ENCODE measurements around the gene GPR156.

The GPR156 gene

DNA sequence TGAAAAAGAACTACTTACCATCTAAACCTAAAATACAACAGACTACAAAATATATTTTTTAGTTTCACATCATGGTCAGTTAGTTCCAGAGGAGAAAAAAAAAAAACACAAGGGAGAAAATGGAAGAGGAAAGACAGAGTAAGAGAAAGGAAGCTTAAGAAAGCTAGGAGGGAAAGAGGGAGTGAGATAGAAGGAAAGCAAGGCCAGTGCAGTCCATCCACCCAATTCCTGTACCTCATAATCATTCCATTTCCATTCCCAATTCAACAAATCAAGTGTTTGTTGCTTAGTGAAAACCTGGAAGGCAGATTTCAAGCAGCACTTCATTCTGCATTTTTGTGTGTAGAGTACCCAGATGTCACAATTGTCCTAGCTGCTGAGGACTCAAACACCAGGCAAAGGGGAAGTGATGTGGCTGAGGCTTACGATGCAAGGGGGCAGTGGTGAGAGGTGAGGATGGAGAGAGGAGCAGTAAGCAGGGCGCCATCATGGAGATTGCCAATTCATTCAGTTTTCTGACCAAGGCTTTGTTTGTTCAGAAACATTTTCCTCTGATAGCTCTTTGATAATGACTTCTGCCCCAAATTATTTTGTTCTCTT, 107.2 kb downstream of the GPR156 start:
- Histone ChIP-seq H3K4me2 (ENCODE audit: low read length) (no peak overlapping the region), H3K36me3 (ENCODE audit: control insufficient read depth, low read length) (no peaks in the 10 kb centered on the region), H3K4me3 (ENCODE audit: low read length) (no peak overlapping the region), H3K4me1 (ENCODE audit: control insufficient read depth, low read length) (no peaks in the 10 kb centered on the region), H4K20me1 (ENCODE audit: control insufficient read depth, insufficient read depth, low read depth, low read length) (no peaks in the 10 kb centered on the region), H3K9me3 (ENCODE audit: control insufficient read depth, insufficient read depth, low read length) (no peaks in the 10 kb centered on the region), H3F3A (ENCODE audit: control insufficient read depth, insufficient read depth) (no peaks in the 10 kb centered on the region), H3K27ac (ENCODE audit: low read depth, low read length) (no peak overlapping the region), H3K79me2 (ENCODE audit: control insufficient read depth, low read length) (no peaks in the 10 kb centered on the region), H3K27me3 (ENCODE audit: control insufficient read depth, low read length) (peaks cover 14% of the 10 kb centered on the region), H3K9me2 (replicated peaks; ENCODE audit: control insufficient read depth, low read length) (no peaks in the 10 kb centered on the region)
- TF ChIP-seq, protein P1, sequence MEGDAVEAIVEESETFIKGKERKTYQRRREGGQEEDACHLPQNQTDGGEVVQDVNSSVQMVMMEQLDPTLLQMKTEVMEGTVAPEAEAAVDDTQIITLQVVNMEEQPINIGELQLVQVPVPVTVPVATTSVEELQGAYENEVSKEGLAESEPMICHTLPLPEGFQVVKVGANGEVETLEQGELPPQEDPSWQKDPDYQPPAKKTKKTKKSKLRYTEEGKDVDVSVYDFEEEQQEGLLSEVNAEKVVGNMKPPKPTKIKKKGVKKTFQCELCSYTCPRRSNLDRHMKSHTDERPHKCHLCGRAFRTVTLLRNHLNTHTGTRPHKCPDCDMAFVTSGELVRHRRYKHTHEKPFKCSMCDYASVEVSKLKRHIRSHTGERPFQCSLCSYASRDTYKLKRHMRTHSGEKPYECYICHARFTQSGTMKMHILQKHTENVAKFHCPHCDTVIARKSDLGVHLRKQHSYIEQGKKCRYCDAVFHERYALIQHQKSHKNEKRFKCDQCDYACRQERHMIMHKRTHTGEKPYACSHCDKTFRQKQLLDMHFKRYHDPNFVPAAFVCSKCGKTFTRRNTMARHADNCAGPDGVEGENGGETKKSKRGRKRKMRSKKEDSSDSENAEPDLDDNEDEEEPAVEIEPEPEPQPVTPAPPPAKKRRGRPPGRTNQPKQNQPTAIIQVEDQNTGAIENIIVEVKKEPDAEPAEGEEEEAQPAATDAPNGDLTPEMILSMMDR (IDR thresholded peaks at IDR 0.05; ENCODE audit: low read depth, low read length, poor library complexity, severe bottlenecking): no peak
- no peak for TF ChIP-seq EZH2phosphoT487 (IDR thresholded peaks at IDR 0.05; ENCODE audit: borderline replicate concordance, low read length)

DNA sequence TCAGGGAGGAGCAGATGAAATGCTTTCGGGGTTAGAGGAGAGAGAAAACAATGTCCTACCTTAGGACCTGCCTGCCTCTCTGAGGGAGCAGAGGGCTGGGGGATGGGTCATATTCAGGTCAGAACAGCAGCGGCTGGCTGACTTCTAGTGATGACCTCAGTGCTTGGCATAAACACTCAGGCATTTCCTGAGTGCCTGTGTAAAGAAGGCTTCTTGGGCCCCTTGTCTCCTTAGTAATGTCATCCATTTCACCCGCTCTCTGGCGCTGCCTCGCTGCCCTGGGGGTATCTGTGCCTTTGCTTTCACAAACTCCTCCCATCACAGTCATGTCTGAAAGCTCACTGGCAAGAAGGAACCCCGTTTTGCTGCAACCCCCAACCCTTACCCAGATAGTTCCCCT, 107.9 kb downstream of the GPR156 start:
- no peaks in the 10 kb centered on the region for H4K20me1 ChIP-seq (ENCODE audit: control insufficient read depth, insufficient read depth, low read depth, low read length)
- H3K27ac ChIP-seq (ENCODE audit: low read depth, low read length): no peak overlapping the region
- no peaks in the 10 kb centered on the region for H3K79me2 ChIP-seq (ENCODE audit: control insufficient read depth, low read length)
- H3K4me1 ChIP-seq (ENCODE audit: control insufficient read depth, low read length): no peaks in the 10 kb centered on the region
- TF ChIP-seq EZH2phosphoT487 (IDR thresholded peaks at IDR 0.05; ENCODE audit: borderline replicate concordance, low read length): no peak
- TF ChIP-seq, protein P1 (IDR thresholded peaks at IDR 0.05; ENCODE audit: low read depth, low read length, poor library complexity, severe bottlenecking): no peak
- H3K27me3 ChIP-seq (ENCODE audit: control insufficient read depth, low read length): peaks cover 14% of the 10 kb centered on the region
- H3K9me2 ChIP-seq (replicated peaks; ENCODE audit: control insufficient read depth, low read length): no peaks in the 10 kb centered on the region
- H3K4me3 ChIP-seq (ENCODE audit: low read length): no peak overlapping the region
- no peaks in the 10 kb centered on the region for H3K9me3 ChIP-seq (ENCODE audit: control insufficient read depth, insufficient read depth, low read length)
- no peak overlapping the region for H3K4me2 ChIP-seq (ENCODE audit: low read length)
- no peaks in the 10 kb centered on the region for H3F3A ChIP-seq (ENCODE audit: control insufficient read depth, insufficient read depth)
- no peaks in the 10 kb centered on the region for H3K36me3 ChIP-seq (ENCODE audit: control insufficient read depth, low read length)

DNA sequence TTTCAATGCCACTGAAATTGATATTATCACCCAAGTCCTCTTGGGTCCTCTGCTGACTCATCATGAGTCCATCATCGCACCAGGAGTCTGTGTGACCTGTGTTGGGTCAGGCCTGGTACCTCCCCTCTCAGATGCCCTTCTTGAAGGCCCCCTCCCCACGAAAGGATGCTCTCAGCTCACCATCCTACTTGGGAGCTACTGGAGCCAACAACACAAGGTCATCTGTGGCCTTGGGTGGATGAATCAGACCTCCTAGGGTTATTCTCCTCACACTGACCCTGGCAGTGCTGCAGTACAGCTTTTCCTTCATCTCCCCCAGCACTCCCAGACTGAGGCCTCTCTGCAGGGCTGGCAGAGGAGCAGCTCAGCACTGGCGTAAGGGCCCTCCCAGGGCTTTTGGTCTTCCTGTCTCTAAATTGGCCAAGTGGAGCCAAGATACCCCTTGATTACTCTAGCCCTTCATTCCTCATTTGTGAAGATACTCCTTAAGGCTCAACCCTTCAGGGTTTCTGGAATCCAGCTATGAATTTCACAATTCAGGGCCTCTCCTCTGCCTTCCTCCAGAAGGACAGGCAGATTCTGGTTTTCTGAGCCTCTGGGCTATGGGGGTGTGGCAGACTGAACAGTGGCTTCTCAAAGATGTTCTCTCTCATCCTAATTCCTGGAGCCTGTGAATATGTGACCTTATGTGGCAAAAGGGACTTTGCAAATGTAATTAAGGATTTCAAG, 110.0 kb downstream of the GPR156 start:
- H3F3A ChIP-seq (ENCODE audit: control insufficient read depth, insufficient read depth): no peaks in the 10 kb centered on the region
- H3K27ac ChIP-seq (ENCODE audit: low read depth, low read length): no peak overlapping the region
- no peaks in the 10 kb centered on the region for H4K20me1 ChIP-seq (ENCODE audit: control insufficient read depth, insufficient read depth, low read depth, low read length)
- no peak overlapping the region for H3K4me2 ChIP-seq (ENCODE audit: low read length)
- no peaks in the 10 kb centered on the region for H3K4me1 ChIP-seq (ENCODE audit: control insufficient read depth, low read length)
- no peak overlapping the region for H3K4me3 ChIP-seq (ENCODE audit: low read length)
- H3K79me2 ChIP-seq (ENCODE audit: control insufficient read depth, low read length): no peaks in the 10 kb centered on the region
- TF ChIP-seq, protein P1 (IDR thresholded peaks at IDR 0.05; ENCODE audit: low read depth, low read length, poor library complexity, severe bottlenecking): no peak
- TF ChIP-seq EZH2phosphoT487 (IDR thresholded peaks at IDR 0.05; ENCODE audit: borderline replicate concordance, low read length): no peak
- peaks cover 14% of the 10 kb centered on the region for H3K27me3 ChIP-seq (ENCODE audit: control insufficient read depth, low read length)
- H3K9me3 ChIP-seq (ENCODE audit: control insufficient read depth, insufficient read depth, low read length): no peaks in the 10 kb centered on the region
- no peaks in the 10 kb centered on the region for H3K9me2 ChIP-seq (replicated peaks; ENCODE audit: control insufficient read depth, low read length)
- H3K36me3 ChIP-seq (ENCODE audit: control insufficient read depth, low read length): no peaks in the 10 kb centered on the region
